GM19035 (cell line): Measurements from ENCODE around the gene PI4K2A.
A peak's percentile ranks its signal among the peaks of the same experiment; 100 is the strongest.

Experiments
- ATAC-seq: cut with Tn5 transposase; IDR thresholded peaks from one replicate; pipeline ENCODE4 v1.9.1; 2021; ENCODE audit not compliant: unreplicated experiment

PI4K2A gene

GRCh38 chr10:97703398-97704067, 63.1 kb downstream of the PI4K2A start:
- no peak for ATAC-seq

- ATAC-seq: no peak
Measured at GRCh38 chr10:97704341-97704740, 63.9 kb downstream of the PI4K2A start.

- ATAC-seq: no peak
Measured at GRCh38 chr10:97705006-97705670, 64.7 kb downstream of the PI4K2A start.

- no peak for ATAC-seq
Measured at GRCh38 chr10:97707134-97707861, 66.8 kb downstream of the PI4K2A start.

GRCh38 chr10:97708167-97708566, 67.7 kb downstream of the PI4K2A start:
- no peak for ATAC-seq

- ATAC-seq: no peak
Measured at GRCh38 chr10:97708976-97709946, 68.8 kb downstream of the PI4K2A start.

GRCh38 chr10:97711640-97712572, 71.4 kb downstream of the PI4K2A start:
- ATAC-seq: no peak

- no peak for ATAC-seq
Measured at GRCh38 chr10:97713339-97713825, 72.9 kb downstream of the PI4K2A start, which contains the start of gene MARVELD1. TSS of gene MARVELD1 (plus strand) at chr10:97713730. CDS start at chr10:97713877, 147 bp downstream.

- peak; percentile 75 for ATAC-seq
Measured at GRCh38 chr10:97713826-97714400, 73.4 kb downstream of the PI4K2A start.

- ATAC-seq: peak; percentile 44
Measured at GRCh38 chr10:97714401-97715258, 74.2 kb downstream of the PI4K2A start.

GRCh38 chr10:97715259-97715874, 74.9 kb downstream of the PI4K2A start:
- ATAC-seq: no peak

GRCh38 chr10:97717627-97718026, 77.2 kb downstream of the PI4K2A start:
- ATAC-seq: no peak

- no peak for ATAC-seq
Measured at GRCh38 chr10:97718178-97718577, 77.7 kb downstream of the PI4K2A start.

GRCh38 chr10:97718659-97719142, 78.2 kb downstream of the PI4K2A start:
- no peak for ATAC-seq

- ATAC-seq: no peak
Measured at GRCh38 chr10:97719602-97720001, 79.1 kb downstream of the PI4K2A start.

GRCh38 chr10:97721871-97722780, 81.7 kb downstream of the PI4K2A start:
- ATAC-seq: no peak

- no peak for ATAC-seq
Measured at GRCh38 chr10:97723001-97723400, 82.5 kb downstream of the PI4K2A start.
